GM21367 (cell line): ENCODE results near the gene DTL.

Experiments used
- ATAC-seq: cut with Tn5 transposase; IDR thresholded peaks from one replicate; pipeline ENCODE4 v1.9.1; 2021; ENCODE audit not compliant: unreplicated experiment

DTL gene

DNA sequence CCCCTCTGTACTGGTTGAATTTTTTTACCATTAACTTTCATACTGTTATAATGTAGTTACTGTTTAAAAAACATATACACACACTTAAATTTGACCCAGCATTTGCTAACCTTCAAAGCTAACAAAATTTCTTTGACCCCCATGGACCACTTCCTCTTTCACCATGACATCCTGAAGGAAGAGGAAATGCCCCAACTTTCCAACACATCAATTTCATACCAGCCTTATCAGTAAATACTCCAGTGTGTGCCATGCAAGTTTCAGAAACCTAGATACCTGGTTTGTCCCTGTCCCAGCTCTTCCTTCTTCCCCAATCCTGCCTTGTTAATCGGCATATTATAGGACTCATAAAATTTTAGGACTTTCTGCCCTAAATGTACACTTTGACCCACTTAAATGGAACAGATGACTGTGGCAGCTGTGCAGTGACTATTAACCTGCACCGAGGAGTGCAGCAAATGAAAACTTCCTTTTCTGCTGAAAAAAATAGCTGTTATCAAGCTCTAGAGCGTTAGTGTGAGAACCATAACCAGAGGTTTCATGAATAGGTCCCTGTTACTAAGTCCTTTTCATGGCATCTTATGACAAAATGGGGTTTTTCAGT lies 54.1 kb downstream of the DTL start:
- ATAC-seq, result no peak

DNA sequence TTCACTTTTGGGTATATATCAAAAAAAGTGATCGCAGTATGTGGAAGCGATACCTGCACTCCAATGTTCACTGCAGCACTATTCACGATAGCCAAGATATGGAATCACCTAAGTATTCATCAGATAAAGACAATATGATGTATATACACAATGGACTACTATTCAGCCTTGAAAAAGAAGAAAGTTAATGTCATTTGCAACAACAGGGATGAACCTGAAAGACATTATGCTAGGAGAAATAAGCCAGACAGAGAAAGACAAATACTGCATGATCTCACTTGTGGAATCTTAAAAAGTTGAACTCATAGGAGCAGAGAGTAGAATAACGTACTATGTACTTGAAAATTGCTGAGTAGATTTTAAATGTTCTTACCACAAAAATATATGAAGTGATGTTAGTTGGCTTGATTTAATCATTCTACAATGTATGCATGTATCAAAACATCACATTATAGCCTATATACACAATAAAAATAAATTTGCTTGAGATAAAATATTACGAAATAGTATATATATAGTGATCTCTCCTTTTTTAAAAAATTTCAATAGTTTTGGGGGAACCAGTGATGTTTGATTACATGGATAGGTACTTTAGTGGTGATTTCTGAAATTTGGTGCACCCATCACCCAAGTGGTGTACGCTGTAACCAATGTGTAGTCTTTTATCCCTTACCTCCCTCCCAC lies 56.0 kb downstream of the DTL start:
- no peak for ATAC-seq

DNA sequence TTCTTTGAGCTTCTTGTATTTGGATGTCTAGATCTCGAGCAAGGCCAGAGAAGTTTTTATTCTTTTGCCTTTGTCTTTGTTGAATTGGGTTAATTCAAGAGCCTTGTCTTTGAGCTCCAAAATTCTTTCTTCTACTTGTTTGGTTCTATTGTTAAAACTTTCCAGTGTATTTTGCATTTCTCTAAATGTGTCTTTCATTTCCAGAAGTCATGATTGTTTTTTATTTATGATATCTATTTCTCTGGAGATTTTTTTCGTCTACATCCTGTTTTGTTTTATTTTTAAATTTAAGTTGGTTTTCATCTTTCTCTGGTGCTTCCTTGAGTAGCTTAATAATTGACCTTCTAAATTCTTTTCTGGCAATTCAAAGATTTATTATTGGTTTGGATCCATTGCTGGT lies 61.8 kb downstream of the DTL start:
- ATAC-seq, result no peak

DNA sequence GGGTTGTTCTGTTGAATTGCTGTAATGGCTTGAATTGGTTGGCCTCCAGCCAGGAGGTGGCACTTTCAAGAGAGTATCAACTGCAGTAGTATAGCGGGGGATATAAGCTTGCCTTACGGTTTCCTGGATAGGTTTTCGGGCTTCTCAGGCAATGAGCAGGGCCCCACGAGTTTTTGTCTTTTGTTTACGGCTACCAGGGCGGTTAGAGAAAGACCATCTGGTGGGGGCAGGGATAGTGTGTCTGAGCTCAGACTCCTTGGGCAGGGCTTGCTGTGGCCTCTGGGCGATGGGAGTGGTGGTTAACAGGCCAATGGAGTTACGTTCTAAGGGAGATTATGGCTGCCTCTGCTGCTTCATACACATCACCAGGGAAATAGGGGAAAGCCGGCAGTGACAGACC lies 62.8 kb downstream of the DTL start:
- ATAC-seq, result no peak

DNA sequence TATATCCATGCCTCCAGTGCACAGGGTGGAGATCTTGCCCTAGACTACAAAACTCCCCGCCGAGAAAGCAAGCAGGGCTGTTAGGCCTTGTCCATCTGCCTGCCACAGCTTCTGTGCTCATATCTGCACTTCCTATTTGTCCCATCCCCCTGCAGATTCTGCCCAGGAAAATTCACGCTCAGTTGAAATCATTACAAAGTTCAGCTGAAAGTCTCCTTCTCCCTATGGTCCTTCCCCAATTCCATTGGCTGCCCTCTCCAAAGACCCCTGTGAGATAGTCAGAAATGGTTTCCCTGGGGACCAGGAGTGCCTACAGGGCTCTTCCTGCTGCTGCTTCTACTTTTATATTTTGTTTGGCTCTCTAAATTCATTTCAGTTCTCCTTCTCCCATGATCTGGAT lies 63.2 kb downstream of the DTL start:
- no peak for ATAC-seq

DNA sequence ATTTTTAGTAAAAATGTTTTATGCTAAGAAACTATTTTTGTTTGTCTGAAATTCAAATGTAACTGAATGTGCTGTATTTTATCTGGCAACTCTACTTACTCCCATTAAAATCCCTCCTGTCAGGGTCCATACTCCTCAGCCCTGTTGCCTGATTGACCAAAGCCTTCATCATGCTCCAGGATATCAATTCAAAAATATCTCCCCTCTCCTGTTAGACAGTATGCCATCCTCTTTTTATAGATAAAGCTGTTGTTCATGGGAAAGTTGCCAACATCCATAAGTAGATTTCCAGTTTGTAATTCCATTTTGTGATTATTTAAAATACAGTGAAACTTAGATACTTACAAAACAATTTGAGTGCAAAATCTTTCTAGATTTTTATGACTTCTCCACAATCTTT lies 65.7 kb downstream of the DTL start:
- ATAC-seq, result no peak

DNA sequence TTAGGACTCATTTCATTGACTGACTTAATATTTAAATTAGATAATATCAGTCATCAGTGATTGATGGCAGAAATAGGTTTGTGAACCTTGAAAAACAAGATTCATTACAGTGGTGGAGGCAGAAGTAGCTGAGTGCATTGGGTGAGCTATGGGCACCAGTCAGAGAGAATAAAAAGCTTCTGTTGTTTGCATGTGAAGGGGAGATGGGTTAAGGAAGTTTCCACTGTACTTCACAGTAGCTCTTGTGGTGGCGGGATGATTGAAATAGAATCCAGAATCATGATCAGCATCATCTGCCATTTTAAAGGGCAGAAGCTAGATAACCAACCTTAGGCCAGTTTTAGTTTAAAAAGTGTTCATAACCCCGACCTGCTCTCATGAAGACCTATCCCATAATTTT lies 66.2 kb downstream of the DTL start:
- no peak for ATAC-seq

DNA sequence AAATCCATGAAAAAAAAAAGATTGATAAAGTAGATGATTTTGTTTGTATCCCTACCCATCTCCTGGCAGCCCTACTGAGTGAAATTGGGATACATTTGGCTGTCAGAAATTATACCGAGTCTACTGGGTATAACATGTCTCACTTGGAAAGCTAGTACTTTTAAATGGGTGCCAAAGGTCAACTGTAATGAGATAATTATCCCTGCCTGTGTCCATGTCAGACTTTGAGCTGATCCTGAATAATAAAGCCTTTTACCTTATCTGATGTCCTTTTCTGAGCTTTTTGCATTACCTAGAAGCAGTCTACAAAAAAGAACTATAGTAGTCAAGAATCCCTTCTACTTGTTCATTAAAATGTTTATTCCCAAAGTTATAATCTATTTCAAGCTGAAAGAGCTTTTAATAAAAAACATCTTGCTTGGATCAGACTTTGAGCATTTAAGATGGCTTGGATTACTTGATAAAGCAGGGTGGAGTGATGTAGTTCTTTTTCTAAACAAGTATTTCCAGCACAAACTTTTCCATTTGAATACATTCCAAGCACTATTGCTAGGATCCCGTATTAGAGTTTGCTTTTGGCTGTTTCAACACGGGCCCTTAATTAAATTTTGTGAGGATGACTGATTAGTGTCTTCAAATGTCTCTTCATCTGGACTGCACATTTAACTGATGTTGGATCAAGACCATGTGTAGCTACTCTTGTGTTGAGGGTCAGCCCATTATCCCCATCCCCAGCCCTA lies 69.2 kb downstream of the DTL start:
- ATAC-seq, result no peak

DNA sequence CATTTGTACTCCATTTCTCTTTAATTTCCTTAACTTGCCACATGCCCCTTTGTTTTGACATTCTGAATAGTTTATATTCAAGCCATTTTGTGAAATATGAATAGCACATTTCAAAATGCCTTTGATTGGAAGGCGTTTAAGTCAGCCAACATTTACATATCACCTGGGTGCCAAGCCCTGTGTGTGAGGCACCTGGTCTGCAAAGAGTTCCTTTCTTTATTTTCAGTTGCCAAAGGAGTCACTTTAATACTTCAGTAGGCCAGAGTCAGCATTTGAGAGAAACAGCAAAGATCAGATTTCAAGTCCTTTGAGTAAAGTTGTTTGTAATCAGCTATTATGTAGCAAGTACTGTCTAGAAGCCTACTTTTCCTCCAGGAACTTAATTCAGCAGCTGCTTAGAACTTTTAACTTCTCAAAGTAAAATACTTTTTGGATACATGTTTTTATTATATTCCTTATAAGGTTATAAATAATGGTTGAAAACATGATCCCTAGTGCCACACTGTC lies 70.8 kb downstream of the DTL start:
- ATAC-seq, result no peak

DNA sequence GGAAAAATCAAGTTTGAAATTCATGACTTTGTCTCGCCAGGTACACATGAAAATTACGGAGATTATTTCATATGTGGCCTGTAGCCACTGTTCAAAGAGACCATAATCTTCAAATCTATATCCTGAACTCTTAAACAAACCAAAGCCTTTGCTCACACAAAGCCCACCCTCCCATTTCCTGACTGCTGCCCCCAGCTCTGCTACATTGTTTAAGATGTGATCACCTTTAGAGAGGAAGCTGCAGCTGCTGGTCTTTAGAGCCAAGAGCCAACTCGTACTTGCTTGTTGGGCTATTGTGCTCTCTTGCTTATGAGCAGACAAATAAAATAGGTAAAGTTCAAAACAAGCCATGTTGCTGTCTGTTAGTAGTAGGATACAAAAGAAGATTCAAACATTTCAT lies 71.9 kb downstream of the DTL start:
- no peak for ATAC-seq

DNA sequence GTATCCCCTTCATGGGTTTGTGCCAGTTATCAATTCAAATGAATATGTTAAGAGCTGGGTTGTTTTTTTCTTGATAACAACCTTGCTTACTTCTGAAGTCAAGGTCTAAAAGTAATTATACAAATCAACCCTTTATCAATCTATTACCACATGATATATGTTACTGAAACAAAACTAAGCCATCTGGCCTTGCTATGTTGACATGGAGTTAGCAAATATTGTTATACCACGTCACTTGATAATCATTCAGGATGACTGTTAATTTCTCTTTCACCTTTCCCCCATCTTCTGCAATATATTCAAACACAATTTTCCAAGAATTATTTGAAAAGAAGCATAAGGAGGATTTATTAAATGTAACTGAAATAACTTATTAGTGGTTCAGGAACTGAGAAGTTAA lies 72.6 kb downstream of the DTL start:
- ATAC-seq, result no peak

DNA sequence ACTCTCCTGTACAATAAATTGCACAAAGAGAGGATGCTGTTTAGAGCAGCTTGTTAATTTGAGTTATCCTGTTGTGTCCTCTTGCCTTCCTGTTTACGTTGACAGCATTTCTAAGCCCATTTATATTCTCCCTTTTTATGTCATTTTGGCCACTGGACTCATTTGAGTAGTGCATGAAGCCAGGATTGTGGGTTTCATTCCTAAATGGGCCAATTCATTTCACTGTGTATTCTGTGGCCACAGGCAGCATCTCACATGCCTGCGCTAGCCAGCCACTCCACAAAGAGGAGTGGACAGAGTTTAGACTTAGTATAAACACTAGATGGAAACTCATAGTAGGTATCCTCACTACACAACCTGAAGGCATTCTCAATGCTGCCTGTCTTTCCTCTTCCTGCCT lies 73.4 kb downstream of the DTL start:
- no peak for ATAC-seq

DNA sequence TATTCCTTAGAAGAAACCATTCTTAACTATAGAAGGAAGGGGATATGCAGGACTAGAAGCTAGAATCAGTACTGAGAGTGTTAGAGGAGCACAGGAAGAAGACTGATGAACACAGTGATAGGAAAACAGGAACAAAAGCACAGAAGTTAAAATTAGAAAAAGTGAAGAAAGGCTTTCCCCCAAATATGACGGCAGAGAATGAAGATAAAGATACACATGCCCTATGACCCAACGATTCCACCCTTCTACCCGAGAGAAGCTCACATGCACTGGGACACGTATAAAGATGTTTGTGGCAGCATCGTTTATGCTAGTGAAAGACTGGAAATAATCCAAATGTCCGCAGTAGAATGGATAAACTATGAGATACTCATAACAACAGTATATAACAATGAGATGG lies 74.2 kb downstream of the DTL start:
- ATAC-seq, result no peak

DNA sequence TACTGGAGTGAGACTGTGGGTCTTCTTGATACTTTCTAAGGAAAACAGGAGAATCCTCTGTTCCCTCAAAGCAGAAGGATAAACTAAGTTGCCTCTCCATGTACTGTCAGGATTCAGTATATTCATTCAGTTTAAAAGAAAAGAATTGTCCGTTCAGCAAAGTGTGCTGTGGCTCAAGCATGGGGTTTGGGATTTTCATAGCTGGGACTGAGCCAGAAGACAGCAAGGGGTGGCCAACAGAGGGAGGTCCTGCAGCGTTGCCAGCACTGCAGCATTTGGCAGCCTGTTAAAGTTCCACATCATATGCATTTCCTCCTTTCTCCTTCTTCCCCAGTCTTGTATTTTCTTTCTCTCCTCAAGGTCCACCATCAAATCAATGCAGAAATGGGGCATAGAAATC lies 75.1 kb downstream of the DTL start:
- no peak for ATAC-seq

DNA sequence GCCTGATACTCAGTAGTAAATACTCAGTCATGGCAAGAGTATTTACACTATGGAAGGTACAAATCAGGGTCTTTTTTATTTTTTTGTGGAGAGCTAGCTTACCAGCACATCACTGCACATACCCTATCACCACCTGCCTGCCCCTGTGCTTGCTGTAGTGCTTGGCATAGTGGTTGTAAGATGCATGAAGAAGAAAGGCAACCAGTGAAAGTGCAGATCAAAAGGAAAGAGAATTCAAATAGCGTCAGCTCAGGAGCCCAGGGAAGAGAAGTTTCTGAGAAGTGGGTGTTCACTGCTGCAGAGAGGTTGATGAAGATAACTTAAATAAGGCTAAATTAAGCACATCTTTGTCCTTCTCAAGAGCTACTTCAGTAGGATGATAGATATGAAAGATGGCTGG lies 76.0 kb downstream of the DTL start:
- no peak for ATAC-seq

DNA sequence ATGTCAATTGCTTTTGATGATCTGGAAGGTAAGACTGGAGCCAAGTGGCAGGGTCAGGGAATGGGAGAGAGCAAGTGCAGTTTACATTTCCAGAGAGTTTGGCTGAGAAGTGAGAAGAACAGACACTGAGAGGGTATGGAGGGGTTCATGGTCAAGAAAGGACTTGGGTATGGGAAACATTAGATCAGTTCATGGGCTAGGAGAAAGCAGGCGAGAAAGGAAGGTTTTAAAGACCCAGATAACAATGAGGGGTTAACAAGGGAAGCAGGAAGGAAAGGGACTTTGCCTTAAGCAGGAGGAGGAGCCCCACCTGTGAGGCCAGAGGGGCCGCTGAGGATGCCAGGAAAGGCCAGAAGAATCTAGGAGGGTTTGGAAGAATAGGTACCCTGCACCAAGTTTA lies 78.2 kb downstream of the DTL start:
- ATAC-seq, result no peak

DNA sequence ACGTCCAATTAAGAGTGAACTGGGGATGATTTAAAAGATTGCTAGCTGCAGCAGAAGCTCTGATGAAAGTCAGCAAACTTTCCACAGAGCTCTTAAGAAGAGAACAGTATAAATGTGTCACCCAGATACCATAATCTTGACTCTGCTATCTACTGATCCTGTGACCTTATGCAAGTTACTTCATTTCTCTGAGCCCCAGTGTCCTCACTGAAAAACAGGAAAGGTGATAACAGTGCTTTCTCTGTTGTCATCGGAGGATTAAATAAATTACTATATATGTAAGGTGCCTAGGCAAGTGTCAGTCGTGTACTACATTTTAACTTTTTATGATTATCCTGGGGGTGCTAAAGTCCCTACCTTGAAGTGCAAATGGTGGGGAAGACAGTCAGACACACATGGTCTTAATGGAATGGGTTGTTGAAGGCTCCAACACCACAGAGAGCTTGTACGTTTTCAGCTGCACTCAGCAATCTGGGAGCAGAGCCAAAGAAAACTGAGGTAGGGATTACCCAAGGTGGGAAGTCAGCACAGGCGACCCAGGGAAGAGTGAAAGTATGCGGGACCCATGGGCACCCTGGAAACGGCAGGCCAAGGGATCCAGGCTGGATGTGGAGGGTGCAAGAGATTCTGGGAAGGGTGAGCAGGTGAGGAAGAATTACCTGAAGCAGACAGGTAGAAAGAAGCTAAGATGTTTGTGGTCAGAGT lies 82.8 kb downstream of the DTL start:
- ATAC-seq, result no peak

DNA sequence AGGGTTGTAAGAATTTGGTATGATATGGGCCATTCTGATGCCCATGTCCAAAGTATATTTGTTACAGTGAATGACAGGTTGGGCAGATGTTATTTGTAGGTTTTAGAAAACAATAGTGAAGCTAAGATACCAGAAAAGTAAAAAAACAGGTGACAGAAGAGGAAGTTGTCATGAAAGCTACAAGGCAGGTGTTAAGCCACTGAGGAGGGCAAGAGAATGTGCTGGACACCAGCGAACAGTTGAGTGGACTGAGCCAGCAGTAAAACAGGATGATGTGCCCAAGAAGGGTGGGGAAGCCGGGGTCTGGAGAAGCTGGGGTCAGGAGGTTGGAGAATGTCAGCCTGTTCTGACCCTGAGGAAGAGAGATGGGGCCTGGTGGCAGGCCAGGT lies 83.3 kb downstream of the DTL start:
- no peak for ATAC-seq

DNA sequence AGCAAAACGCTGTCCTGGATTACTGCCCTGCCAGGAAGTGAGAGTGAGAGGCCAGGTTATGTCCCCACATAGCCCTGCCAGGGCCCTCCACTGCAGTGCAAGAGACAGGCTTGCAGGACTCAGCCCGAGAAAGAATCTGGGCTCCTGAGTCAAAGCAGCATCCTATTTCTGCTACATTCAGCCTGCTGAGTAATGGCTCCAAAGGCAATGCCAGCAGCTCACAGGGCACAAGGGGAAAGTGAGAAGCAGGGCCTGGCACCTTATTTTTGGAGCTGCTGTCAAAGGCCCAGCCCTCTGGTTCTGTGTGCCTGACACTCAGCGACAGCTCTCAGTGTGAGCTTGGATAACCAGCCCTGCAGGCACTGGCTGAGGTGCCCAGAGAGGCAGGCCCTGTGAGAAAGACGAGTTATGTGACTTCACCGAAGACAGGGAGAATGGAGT lies 83.9 kb downstream of the DTL start:
- ATAC-seq, result no peak

DNA sequence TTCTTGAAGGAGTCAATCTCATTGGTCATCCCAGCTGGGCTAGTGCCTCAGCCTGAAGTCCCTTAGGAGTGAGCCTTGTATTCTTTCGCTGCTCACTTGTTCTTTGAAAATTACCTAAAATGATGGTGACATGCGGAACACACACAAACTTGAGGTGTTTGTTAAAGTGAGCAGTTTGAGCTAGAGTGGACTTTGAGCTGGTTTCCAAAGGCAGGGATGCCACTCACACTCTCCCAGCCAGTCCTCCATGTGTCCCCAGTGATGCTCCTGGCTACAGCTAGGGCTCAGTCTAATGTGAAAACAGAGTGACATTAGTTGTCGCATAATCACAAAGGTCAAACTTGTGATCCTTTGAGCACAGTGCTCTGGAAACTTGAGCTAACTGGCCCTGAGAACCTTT lies 84.3 kb downstream of the DTL start:
- no peak for ATAC-seq

DNA sequence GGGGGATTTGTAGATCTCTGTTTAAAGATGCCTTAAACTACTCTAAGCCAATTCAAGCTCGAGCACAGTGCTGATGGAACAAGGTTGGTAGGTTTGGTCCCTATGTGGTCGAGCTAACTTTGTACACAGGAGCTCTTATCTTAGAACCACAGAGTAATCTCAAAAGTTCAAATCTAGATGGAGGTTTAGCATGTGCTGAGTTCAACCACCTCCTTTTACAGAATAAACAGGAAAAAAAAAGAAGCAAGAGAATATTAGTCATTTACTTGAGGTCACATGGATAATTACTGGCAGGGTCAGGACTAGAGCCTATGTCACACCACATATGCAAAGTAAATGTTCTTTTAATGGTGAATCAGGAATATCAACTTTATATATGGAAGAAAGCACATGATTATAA lies 86.2 kb downstream of the DTL start:
- ATAC-seq, result no peak
